GM19351 (cell line): ENCODE measurements around the gene ABITRAM.
"Not testable (repeated sequence)": the region's sequence is repeated elsewhere in the genome, so short reads cannot be mapped to it uniquely, and the experiment has no call there.

ENCODE experiments used
- ATAC-seq: cut with Tn5 transposase; IDR thresholded peaks from one replicate; pipeline ENCODE4 v1.9.1; 2021; ENCODE audit warnings: mild to moderate bottlenecking, moderate library complexity; ENCODE audit not compliant: unreplicated experiment

Gene ABITRAM

DNA sequence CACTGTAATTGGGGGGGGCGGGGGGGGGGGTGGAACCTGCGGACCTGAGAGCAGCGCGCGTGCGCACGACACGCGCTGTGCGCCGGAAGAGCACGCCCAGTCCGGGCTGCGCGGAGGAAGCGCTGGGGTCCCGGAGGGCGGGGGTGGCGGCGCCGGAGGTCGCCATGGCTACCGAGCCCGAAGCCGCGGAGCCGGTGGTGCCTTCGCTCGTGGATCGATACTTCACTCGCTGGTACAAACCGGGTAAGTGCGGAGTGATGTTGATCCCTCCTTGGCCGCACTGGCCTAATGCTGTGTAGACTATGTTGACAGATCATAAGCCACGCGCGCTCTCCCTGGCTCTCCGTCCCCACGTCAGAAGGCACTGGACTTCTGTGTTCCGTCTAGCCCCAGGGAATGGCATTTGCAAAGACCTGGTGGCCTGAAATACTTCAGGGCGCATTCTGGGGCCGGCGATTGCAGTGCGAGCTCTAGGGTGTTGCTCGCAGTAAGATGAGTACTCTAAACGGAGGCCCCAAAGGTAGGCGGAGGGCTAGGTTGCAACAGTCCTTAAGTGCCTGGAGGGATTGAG lies at the start of gene ABITRAM:
Gene ABITRAM (plus strand): TSS at position 78 of the 571 bp plus-strand sequence. CDS start 87 bp downstream, at position 165.
- peak; percentile 79 for ATAC-seq

- no peak for ATAC-seq
Measured at GRCh38 chr9:108884701-108885100, 49.5 kb upstream of the ABITRAM start.

DNA sequence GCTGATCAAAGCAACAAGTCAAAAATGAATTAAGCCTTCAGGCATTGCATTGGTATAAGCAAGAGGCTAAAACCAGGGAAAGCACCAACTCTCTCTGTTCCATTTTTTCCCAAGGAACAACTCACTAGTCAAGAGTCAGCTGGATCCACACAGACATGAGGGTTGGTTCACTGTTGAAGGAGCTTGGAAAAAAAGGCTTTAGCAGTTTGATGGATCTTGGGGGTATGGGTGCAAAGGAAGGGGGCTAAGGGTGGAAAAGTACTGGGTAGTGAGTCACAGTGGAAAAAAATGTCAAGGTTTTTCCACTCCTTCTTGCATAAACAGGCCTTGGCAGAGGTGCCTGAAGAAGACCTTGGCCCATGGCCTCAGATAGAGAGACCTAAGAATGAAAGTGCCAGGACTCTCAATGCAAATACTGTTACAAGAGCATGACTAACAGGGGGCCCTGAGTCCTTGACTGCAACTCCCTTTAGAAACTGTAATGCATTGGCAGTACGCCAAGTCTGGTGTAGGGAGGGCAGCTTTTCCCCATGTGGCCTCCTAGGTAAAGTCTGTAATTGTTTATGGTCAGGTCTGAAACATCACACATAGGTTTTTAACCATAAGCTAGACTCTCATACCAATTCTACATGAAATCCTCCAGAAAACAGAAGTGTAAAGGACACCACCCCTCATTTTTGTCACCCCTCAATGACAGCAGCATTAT lies 48.4 kb upstream of the ABITRAM start:
- ATAC-seq: peak; percentile 99

DNA sequence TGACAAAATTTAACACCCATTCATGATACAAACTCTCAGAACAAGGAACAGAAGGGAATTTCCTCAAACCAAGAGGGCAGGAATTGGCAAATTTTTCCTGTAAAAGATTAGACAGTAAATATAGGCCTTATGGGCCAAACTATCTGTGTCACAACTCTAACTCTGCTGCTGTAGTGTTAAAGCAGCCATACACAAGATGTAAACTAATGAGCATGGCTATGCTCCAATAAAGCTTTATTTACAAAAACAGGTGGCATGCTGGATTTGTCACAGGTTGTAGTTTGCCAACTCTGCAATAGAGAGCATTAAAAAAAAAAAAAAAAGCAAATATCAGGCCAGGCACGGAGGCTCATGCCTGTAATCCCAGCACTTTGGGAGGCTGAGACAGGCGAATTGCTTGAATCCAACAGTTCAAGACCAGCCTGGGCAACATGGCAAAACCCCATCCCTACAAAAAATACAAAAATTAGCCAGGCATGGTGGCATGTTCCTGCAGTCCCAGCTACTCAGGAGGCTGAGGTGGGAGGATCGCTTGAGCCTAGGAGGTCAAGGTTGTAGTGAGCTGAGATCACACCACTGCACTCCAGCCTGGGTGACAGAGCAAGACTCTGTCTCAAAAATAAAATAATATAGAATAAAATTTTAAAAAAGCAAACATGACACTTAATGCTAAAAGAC lies 47.5 kb upstream of the ABITRAM start:
- ATAC-seq: not testable (repeated sequence)

DNA sequence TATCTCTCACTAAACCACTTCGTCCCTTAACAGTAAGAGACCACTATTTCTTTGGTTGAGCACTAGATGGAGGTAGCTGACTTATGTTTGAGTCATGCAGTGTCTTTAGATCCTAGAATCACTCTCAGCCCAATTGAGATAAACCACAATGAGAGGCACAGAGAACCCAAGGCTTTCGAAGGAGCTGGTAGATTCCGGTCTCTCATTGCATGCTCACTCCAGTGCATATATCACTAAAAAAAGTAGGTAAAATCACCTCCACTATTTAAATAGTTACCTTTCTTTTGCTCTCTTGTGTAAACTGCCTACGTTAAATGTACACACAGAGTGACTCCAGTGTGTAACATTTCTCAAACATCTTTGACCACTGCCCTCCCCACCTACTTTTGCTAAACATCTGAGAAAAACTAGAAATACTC lies 44.5 kb upstream of the ABITRAM start:
- no peak for ATAC-seq

DNA sequence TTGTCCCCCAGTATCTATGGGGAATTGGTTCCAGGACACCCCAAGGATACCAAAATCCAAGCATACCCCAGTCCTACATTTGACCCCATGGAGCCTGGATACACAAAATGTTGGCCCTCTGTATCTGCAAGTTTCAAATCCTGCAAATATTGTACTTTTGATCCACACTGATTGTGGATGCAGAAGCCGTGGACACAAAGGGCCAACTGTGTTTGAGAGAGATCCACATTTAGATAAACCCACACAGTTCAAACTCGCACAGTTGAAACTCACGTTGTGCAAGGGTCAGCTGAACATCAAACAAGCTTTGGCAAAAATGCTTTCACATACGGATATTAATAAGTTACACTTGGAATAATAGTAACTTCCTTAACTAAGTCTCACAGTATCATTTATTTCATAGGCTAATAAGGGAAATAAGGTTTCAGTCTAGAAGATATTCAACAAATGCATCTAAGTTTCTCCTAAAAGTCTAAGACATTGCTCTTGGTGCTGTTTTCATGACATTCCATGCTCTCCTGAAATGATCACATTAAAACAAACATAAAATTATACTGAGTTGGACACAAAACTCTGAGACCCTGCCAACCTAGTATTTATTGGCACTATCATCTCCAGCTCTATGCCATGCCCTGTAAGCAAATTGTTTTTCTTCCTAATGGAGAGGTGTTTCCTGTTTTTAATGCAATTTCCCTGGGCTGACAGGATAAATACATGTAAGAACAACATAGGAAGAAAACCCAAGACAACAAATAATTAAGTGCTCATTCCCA lies 39.8 kb upstream of the ABITRAM start:
- ATAC-seq: no peak

DNA sequence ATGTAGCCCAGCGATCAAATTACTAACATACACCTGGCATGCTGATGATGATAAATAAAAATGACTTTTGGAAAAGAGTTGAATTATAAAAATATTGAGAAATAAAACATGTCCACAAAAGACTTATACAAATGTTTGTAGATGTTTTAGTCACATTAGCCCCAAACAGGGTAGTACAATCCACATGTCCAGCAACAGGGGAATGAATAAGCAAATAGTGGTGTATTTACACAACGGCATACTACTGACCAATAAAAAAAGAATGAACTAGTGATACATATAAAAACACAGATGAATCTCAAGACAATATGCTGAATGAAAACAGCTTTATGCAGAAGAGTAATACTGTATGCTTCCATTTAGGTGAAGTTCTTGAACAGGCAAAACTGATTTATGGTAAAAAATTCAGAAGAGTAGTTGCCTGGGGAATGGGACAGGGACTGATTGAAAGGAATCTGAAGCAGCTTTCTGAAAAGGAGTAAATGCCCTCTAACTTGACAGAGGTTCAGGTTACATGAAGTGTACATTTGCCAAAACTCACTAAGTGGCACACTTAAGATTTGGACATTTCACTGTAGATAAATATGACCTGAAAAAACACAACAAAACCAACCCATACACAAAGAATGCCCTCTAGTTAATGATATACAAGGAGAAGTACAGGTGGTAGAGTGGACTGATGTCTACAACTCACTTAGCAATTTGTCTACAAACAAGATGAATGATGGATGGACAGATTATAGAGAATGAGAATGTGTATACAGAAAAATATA lies 36.7 kb upstream of the ABITRAM start:
- ATAC-seq: no peak

GRCh38 chr9:108899023-108899695 lies 35.0 kb upstream of the ABITRAM start:
- ATAC-seq: not testable (repeated sequence)

- no peak for ATAC-seq
Measured at GRCh38 chr9:108900176-108900575, 34.0 kb upstream of the ABITRAM start.

GRCh38 chr9:108903420-108904103 lies 30.6 kb upstream of the ABITRAM start:
- ATAC-seq: no peak

DNA sequence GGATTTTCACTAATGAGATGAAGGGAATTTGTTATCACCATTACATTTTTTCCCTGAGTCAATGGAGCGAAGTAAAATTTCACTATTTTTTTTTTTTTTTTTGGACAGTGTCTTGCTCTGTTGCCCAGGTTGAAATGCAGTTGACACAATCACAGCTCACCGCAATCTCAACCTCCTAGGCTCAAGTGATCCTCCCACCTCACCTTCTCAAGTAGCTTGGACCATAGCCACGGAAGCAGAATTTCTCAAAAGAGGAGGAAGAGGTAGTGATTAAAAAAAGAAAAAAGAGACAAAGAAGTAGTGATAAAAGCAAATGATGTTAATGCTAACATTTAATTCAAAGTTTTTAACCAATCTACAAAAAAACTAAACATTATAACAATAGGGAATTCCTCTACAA lies 30.0 kb upstream of the ABITRAM start:
- no peak for ATAC-seq

GRCh38 chr9:108905494-108905893 lies 28.7 kb upstream of the ABITRAM start:
- no peak for ATAC-seq

DNA sequence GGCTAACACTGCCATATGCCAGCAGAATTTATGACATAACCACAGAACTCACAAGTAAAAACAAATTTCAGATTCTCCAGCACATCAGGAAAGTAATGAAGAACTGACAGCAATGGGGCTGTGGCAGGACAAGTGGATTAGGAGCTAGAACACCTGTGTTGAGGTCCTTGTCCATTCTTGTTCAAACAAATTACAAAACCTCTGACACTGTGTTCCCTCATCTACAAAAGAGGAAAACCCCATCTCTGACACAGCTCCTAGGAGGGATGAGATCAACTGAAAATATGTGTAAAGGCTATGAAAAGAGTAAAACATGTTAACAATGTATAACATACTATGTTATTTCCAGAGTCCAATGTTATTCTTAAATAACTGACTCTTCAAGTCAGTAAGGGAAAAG lies 23.8 kb upstream of the ABITRAM start:
- ATAC-seq: no peak

GRCh38 chr9:108910914-108911313 lies 23.3 kb upstream of the ABITRAM start:
- no peak for ATAC-seq

- ATAC-seq: no peak
Measured at GRCh38 chr9:108911820-108912219, 22.4 kb upstream of the ABITRAM start.

- no peak for ATAC-seq
Measured at GRCh38 chr9:108913391-108913790, 20.8 kb upstream of the ABITRAM start.

GRCh38 chr9:108919517-108919916 lies 14.7 kb upstream of the ABITRAM start:
- no peak for ATAC-seq

GRCh38 chr9:108920401-108920800 lies 13.8 kb upstream of the ABITRAM start:
- ATAC-seq: not testable (repeated sequence)

DNA sequence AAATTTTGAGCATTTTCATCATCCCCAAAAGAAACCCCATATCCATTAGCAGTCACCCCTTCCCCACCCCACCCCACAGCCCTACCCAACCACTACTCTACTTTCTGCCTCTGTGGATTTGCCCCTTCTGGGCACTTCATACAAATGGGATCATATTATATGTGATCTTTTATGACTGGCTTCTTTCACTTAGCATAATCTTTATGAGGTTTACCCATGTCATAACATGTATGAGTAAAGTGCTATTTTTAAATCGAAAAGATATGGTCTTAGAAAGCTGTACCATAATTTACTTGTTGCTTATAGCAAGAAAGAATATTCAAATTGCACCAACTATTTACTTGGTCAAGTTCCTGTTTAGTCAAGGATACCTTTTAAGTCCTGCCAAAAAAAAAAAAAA lies 13.0 kb upstream of the ABITRAM start:
- ATAC-seq: no peak
